Upper lobe of left lung (tissue), 4 donors: ENCODE data around the gene PHF2.

Experiments
- CTCF ChIP-seq, 6 experiments: fragments of 450-650 bp in 4 of 6; fragments of 200-600 bp in 2 of 6; sonication (generic) in 2 of 6; IDR thresholded peaks; one replicate each; pipeline ENCODE4 v1.5.1; 2016 to 2019; ENCODE audit warnings: antibody characterized with exemption in 6 of 6
- POLR2A ChIP-seq, 4 donors: fragments of 450-650 bp; IDR thresholded peaks; one replicate each; pipeline ENCODE4 v1.5.1; 2016 to 2017; ENCODE audit warnings: antibody characterized with exemption in 4 of 4, mild to moderate bottlenecking in 2 of 4
- POLR2AphosphoS5 ChIP-seq, 2 donors: sonication (generic); formaldehyde crosslinking; IDR thresholded peaks; one replicate each; pipeline ENCODE4 v1.5.1; 2017; ENCODE audit warnings: antibody characterized with exemption in 2 of 2

DNA sequence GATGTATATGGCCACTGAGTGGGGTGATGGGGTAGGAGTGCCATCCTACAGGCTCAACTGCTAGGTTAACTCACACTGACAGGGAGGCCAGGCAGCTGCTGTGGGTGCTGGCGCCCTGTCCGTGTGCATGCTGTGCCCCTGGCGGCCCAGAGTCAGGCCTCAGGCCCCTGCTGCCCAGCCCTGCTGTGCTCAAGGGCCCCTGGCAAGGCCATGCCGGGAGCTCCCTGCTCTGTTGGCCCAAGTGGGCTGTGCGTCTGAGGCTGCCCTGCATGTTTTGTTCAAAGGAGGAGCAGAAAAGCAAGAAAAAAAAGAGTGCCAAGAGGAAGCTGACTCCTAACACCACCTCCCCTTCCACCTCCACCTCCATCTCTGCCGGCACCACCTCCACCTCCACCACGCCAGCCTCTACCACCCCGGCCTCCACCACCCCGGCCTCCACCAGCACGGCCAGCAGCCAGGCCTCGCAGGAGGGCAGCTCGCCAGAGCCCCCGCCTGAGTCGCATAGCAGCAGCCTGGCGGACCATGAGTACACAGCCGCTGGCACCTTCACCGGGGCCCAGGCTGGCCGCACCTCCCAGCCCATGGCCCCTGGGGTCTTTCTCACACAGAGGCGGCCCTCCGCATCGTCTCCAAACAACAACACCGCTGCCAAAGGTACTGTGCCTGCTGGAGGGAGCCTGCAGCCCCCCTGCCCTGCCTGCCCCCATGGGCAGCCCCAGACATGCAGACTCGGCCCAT, 100.1 kb downstream of the PHF2 start:
- TF ChIP-seq CTCF (IDR thresholded peaks at IDR 0.05) (no peak), POLR2AphosphoS5 (IDR thresholded peaks at IDR 0.05) (no peak), POLR2A (IDR thresholded peaks at IDR 0.05) (no peak)
